LoVo (cell line): ENCODE data around the gene FREM2.

Experiments
- DNase-seq: peaks from one replicate; pipeline ENCODE4 v3.0.0-alpha.2; 2016; ENCODE audit warnings: low spot score

Gene FREM2

GRCh38 chr13:38687246-38688229 lies 661 bp downstream of the FREM2 start:
- DNase-seq = no peak

- no peak for DNase-seq
These were observed 1.8 kb downstream of the FREM2 start for GRCh38 chr13:38688674-38689073.

- no peak for DNase-seq
These were observed 3.4 kb downstream of the FREM2 start for GRCh38 chr13:38690231-38690630.

GRCh38 chr13:38693168-38693567 lies 6.3 kb downstream of the FREM2 start:
- no peak for DNase-seq

- no peak for DNase-seq
These were observed 6.8 kb downstream of the FREM2 start for GRCh38 chr13:38693641-38694040.

- DNase-seq = no peak
These were observed 10.3 kb downstream of the FREM2 start for GRCh38 chr13:38697197-38697596.

- DNase-seq = no peak
These were observed 10.9 kb downstream of the FREM2 start for GRCh38 chr13:38697628-38698333.

- no peak for DNase-seq
These were observed 13.2 kb downstream of the FREM2 start for GRCh38 chr13:38700051-38700450.

- DNase-seq = no peak
These were observed 15.8 kb downstream of the FREM2 start for GRCh38 chr13:38702669-38703068.

GRCh38 chr13:38703255-38703654 lies 16.4 kb downstream of the FREM2 start:
- no peak for DNase-seq

GRCh38 chr13:38705365-38705764 lies 18.5 kb downstream of the FREM2 start:
- no peak for DNase-seq

- DNase-seq = no peak
These were observed 20.6 kb downstream of the FREM2 start for GRCh38 chr13:38707460-38707859.

GRCh38 chr13:38713046-38713445 lies 26.2 kb downstream of the FREM2 start:
- no peak for DNase-seq

- no peak for DNase-seq
These were observed 31.5 kb downstream of the FREM2 start for GRCh38 chr13:38718374-38718773.

GRCh38 chr13:38730332-38730731 lies 43.5 kb downstream of the FREM2 start:
- no peak for DNase-seq

- no peak for DNase-seq
These were observed 46.3 kb downstream of the FREM2 start for GRCh38 chr13:38733146-38733545.

- no peak for DNase-seq
These were observed 49.0 kb downstream of the FREM2 start for GRCh38 chr13:38735665-38736440.

- DNase-seq = no peak
These were observed 56.6 kb downstream of the FREM2 start for GRCh38 chr13:38743466-38743865.

GRCh38 chr13:38752686-38753085 lies 65.8 kb downstream of the FREM2 start:
- no peak for DNase-seq

GRCh38 chr13:38753878-38754277 lies 67.0 kb downstream of the FREM2 start:
- no peak for DNase-seq

GRCh38 chr13:38755793-38756192 lies 68.9 kb downstream of the FREM2 start:
- no peak for DNase-seq

GRCh38 chr13:38758277-38758676 lies 71.4 kb downstream of the FREM2 start:
- DNase-seq = no peak
